LNCAP (cell line): ENCODE measurements around the gene TBX18.

ENCODE experiments used
- CTCF ChIP-seq: fragments of 450-650 bp; IDR thresholded peaks from 2 replicates; pipeline ENCODE4 v1.5.1; 2017; ENCODE audit warnings: mild to moderate bottlenecking

The TBX18 gene

GRCh38 chr6:84681693-84682326, 82.6 kb downstream of the TBX18 start:
- no peak for TF ChIP-seq CTCF

- TF ChIP-seq CTCF: no peak
Measured at GRCh38 chr6:84675651-84676050, 88.7 kb downstream of the TBX18 start.

GRCh38 chr6:84674395-84674794, 90.0 kb downstream of the TBX18 start:
- no peak for TF ChIP-seq CTCF

- no peak for TF ChIP-seq CTCF
Measured at GRCh38 chr6:84671183-84671582, 93.2 kb downstream of the TBX18 start.

- TF ChIP-seq CTCF: no peak
Measured at GRCh38 chr6:84669945-84670344, 94.5 kb downstream of the TBX18 start.

GRCh38 chr6:84667252-84668213, 96.9 kb downstream of the TBX18 start:
- no peak for TF ChIP-seq CTCF

GRCh38 chr6:84665401-84665800, 99.0 kb downstream of the TBX18 start:
- no peak for TF ChIP-seq CTCF
